Nephron progenitor cell (in vitro differentiated cells): ENCODE results near the gene TIMM22.
A peak's percentile ranks its signal among the peaks of the same experiment; 100 is the strongest.

Source experiments
- DNase-seq: peaks from one replicate; pipeline ENCODE4 v3.0.0; 2021
- H3K27ac Mint-ChIP-seq: 2 replicates; pipeline ENCODE4 v1.8.0; 2021; ENCODE audit warnings: mild to moderate bottlenecking, moderate library complexity, mixed read lengths
- H3K27me3 Mint-ChIP-seq: 2 replicates; pipeline ENCODE4 v1.8.0; 2021; ENCODE audit warnings: mild to moderate bottlenecking, low read depth, mixed read lengths; ENCODE audit not compliant: poor library complexity
- H3K36me3 Mint-ChIP-seq: 2 replicates; pipeline ENCODE4 v1.8.0; 2021; ENCODE audit warnings: low read depth, mixed read lengths
- H3K4me1 Mint-ChIP-seq: 2 replicates; pipeline ENCODE4 v1.8.0; 2021; ENCODE audit warnings: mixed read lengths
- H3K4me3 Mint-ChIP-seq: 2 replicates; pipeline ENCODE4 v1.8.0; 2021; ENCODE audit warnings: mild to moderate bottlenecking, moderate library complexity, mixed read lengths
- H3K9me3 Mint-ChIP-seq: 2 replicates; pipeline ENCODE4 v1.8.0; 2021; ENCODE audit warnings: mild to moderate bottlenecking, moderate library complexity, mixed read lengths
- CTCF ChIP-seq: fragments of 200-600 bp; sonication (generic); IDR thresholded peaks from 2 replicates; pipeline ENCODE4 v1.5.0; 2021; ENCODE audit warnings: antibody characterized with exemption

TIMM22 gene

GRCh38 chr17:1001640-1002411, 4.9 kb downstream of the TIMM22 start:
- Mint-ChIP-seq H3K36me3 (peaks cover 43% of the 10 kb centered on the region), H3K4me3 (no peak overlapping the region), H3K4me1 (peaks cover 34% of the 10 kb centered on the region), H3K27me3 (no peaks in the 10 kb centered on the region), H3K9me3 (no peaks in the 10 kb centered on the region), H3K27ac (peak overlapping the region; percentile 94)
- DNase-seq, result no peak
- no peak for TF ChIP-seq CTCF

GRCh38 chr17:1002412-1002753, 5.5 kb downstream of the TIMM22 start:
- Mint-ChIP-seq H3K9me3 (no peaks in the 10 kb centered on the region), H3K4me3 (no peak overlapping the region), H3K36me3 (peaks cover 43% of the 10 kb centered on the region), H3K4me1 (peaks cover 34% of the 10 kb centered on the region), H3K27me3 (no peaks in the 10 kb centered on the region), H3K27ac (peak overlapping the region; percentile 94)
- DNase-seq, result no peak
- TF ChIP-seq CTCF, result no peak

GRCh38 chr17:1002771-1003555, 6.0 kb downstream of the TIMM22 start:
- H3K36me3 Mint-ChIP-seq, result peaks cover 43% of the 10 kb centered on the region
- H3K27me3 Mint-ChIP-seq, result no peaks in the 10 kb centered on the region
- no peaks in the 10 kb centered on the region for H3K9me3 Mint-ChIP-seq
- H3K4me3 Mint-ChIP-seq, result no peak overlapping the region
- peak overlapping the region; percentile 48 for H3K27ac Mint-ChIP-seq
- TF ChIP-seq CTCF, result no peak
- H3K4me1 Mint-ChIP-seq, result peaks cover 30% of the 10 kb centered on the region
- DNase-seq, result no peak

GRCh38 chr17:1003633-1003971, 6.7 kb downstream of the TIMM22 start:
- peaks cover 23% of the 10 kb centered on the region for H3K4me1 Mint-ChIP-seq
- H3K9me3 Mint-ChIP-seq, result no peaks in the 10 kb centered on the region
- no peak overlapping the region for H3K27ac Mint-ChIP-seq
- no peak overlapping the region for H3K4me3 Mint-ChIP-seq
- H3K27me3 Mint-ChIP-seq, result no peaks in the 10 kb centered on the region
- DNase-seq, result no peak
- H3K36me3 Mint-ChIP-seq, result peaks cover 43% of the 10 kb centered on the region
- no peak for TF ChIP-seq CTCF

GRCh38 chr17:1003972-1004768, 7.2 kb downstream of the TIMM22 start:
- no peak overlapping the region for H3K27ac Mint-ChIP-seq
- H3K9me3 Mint-ChIP-seq, result no peaks in the 10 kb centered on the region
- no peak for TF ChIP-seq CTCF
- DNase-seq, result no peak
- peaks cover 42% of the 10 kb centered on the region for H3K36me3 Mint-ChIP-seq
- no peak overlapping the region for H3K4me3 Mint-ChIP-seq
- no peaks in the 10 kb centered on the region for H3K27me3 Mint-ChIP-seq
- H3K4me1 Mint-ChIP-seq, result peaks cover 19% of the 10 kb centered on the region
